Measurements from ENCODE around the gene VPS13D.
"Not testable (repeated sequence)": the region's sequence is repeated elsewhere in the genome, so short reads cannot be mapped to it uniquely, and the experiment has no call there.

VPS13D gene

GRCh38 chr1:12501661-12502060, 271.8 kb downstream of the VPS13D start:
- DNase-seq, result peak; percentile 68

GRCh38 chr1:12502336-12503109, 272.7 kb downstream of the VPS13D start:
- DNase-seq, result no peak

- no peak for DNase-seq
Measured at GRCh38 chr1:12503709-12504108, 273.9 kb downstream of the VPS13D start.

GRCh38 chr1:12504601-12505000, 274.8 kb downstream of the VPS13D start:
- no peak for DNase-seq

- no peak for DNase-seq
Measured at GRCh38 chr1:12505231-12505630, 275.4 kb downstream of the VPS13D start.

GRCh38 chr1:12505639-12506280, 275.9 kb downstream of the VPS13D start:
- DNase-seq, result no peak

GRCh38 chr1:12506281-12507280, 276.8 kb downstream of the VPS13D start:
- DNase-seq, result no peak

GRCh38 chr1:12507631-12508030, 277.8 kb downstream of the VPS13D start:
- DNase-seq, result no peak

- no peak for DNase-seq
Measured at GRCh38 chr1:12508849-12509248, 279.0 kb downstream of the VPS13D start.

GRCh38 chr1:12511128-12511484, 281.3 kb downstream of the VPS13D start:
- DNase-seq, result no peak

GRCh38 chr1:12511516-12512468, 282.0 kb downstream of the VPS13D start:
- DNase-seq, result no peak

GRCh38 chr1:12513181-12513580, 283.4 kb downstream of the VPS13D start:
- DNase-seq, result no peak

- DNase-seq, result no peak
Measured at GRCh38 chr1:12514590-12514989, 284.8 kb downstream of the VPS13D start.

- no peak for DNase-seq
Measured at GRCh38 chr1:12515234-12515633, 285.4 kb downstream of the VPS13D start.

GRCh38 chr1:12516741-12517140, 286.9 kb downstream of the VPS13D start:
- DNase-seq, result no peak

- DNase-seq, result no peak
Measured at GRCh38 chr1:12518931-12519692, 289.3 kb downstream of the VPS13D start.

- no peak for DNase-seq
Measured at GRCh38 chr1:12519693-12520364, 290.0 kb downstream of the VPS13D start.

GRCh38 chr1:12521096-12521495, 291.3 kb downstream of the VPS13D start:
- no peak for DNase-seq

GRCh38 chr1:12522780-12523179, 292.9 kb downstream of the VPS13D start:
- DNase-seq, result not testable (repeated sequence)

GRCh38 chr1:12524266-12524665, 294.4 kb downstream of the VPS13D start:
- no peak for DNase-seq
